HEK293 (cell line): Measurements from ENCODE around the gene HPD.

Experiments
- EGR2 ChIP-seq: fragments of 450-650 bp; formaldehyde crosslinking; IDR thresholded peaks from 2 replicates; pipeline ENCODE4 v1.5.1; 2016; ENCODE audit warnings: low read depth, missing biosample characterization, missing genetic modification characterization
- ELK4 ChIP-seq: IDR thresholded peaks from 2 replicates; pipeline ENCODE4 v1.6.1; 2011; ENCODE audit warnings: mild to moderate bottlenecking, low read depth, low read length, borderline replicate concordance
- KLF1 ChIP-seq: fragments of 450-650 bp; formaldehyde crosslinking; IDR thresholded peaks from 2 replicates; pipeline ENCODE4 v1.5.1; 2016; ENCODE audit warnings: missing biosample characterization, missing genetic modification characterization
- PRDM1 ChIP-seq: fragments of 450-650 bp; formaldehyde crosslinking; IDR thresholded peaks from 2 replicates; pipeline ENCODE4; 2016; ENCODE audit warnings: missing biosample characterization, missing genetic modification characterization
- PRDM10 ChIP-seq: fragments of 450-650 bp; formaldehyde crosslinking; IDR thresholded peaks from 2 replicates; pipeline ENCODE4 v1.5.1; 2016; ENCODE audit warnings: missing biosample characterization, missing genetic modification characterization
- SETDB1 ChIP-seq: IDR thresholded peaks from one replicate; pipeline ENCODE4 v1.6.1; 2017; ENCODE audit warnings: mild to moderate bottlenecking, low read length, moderate library complexity, mixed read lengths; ENCODE audit not compliant: insufficient read length
- SP7 ChIP-seq: fragments of 450-650 bp; formaldehyde crosslinking; IDR thresholded peaks from 2 replicates; pipeline ENCODE4 v1.5.1; 2016; ENCODE audit warnings: missing biosample characterization, missing genetic modification characterization
- ZBTB8A ChIP-seq: fragments of 450-650 bp; formaldehyde crosslinking; IDR thresholded peaks from 2 replicates; pipeline ENCODE4 v1.5.1; 2016; ENCODE audit warnings: missing biosample characterization, missing genetic modification characterization
- ZNF140 ChIP-seq: fragments of 450-650 bp; formaldehyde crosslinking; IDR thresholded peaks from 2 replicates; pipeline ENCODE4 v1.5.1; 2016; ENCODE audit warnings: missing biosample characterization, missing genetic modification characterization
- ZNF148 ChIP-seq: fragments of 450-650 bp; formaldehyde crosslinking; IDR thresholded peaks from 2 replicates; pipeline ENCODE4 v1.5.0; 2017; ENCODE audit warnings: missing biosample characterization, missing genetic modification characterization, borderline replicate concordance
- ZNF202 ChIP-seq: fragments of 450-650 bp; formaldehyde crosslinking; IDR thresholded peaks from 2 replicates; pipeline ENCODE4 v1.5.1; 2016; ENCODE audit warnings: missing biosample characterization, missing genetic modification characterization, borderline replicate concordance
- ZNF223 ChIP-seq: fragments of 450-650 bp; formaldehyde crosslinking; IDR thresholded peaks from 2 replicates; pipeline ENCODE4 v1.5.1; 2016; ENCODE audit warnings: missing biosample characterization, missing genetic modification characterization
- ZNF266 ChIP-seq: fragments of 450-650 bp; formaldehyde crosslinking; IDR thresholded peaks from 2 replicates; pipeline ENCODE4 v1.5.1; 2016; ENCODE audit warnings: missing biosample characterization, missing genetic modification characterization, low read depth
- ZNF292 ChIP-seq: fragments of 450-650 bp; formaldehyde crosslinking; IDR thresholded peaks from 2 replicates; pipeline ENCODE4 v1.5.1; 2016; ENCODE audit warnings: low read depth, missing biosample characterization, missing genetic modification characterization, borderline replicate concordance
- ZNF324 ChIP-seq: fragments of 450-650 bp; formaldehyde crosslinking; IDR thresholded peaks from 2 replicates; pipeline ENCODE4 v1.5.1; 2016; ENCODE audit warnings: missing biosample characterization, missing genetic modification characterization
- ZNF335 ChIP-seq: fragments of 450-650 bp; formaldehyde crosslinking; conservative IDR thresholded peaks from 2 replicates; pipeline ENCODE4 v1.5.1; 2016; ENCODE audit warnings: missing biosample characterization, missing genetic modification characterization
- ZNF354C ChIP-seq: fragments of 450-650 bp; formaldehyde crosslinking; IDR thresholded peaks from 2 replicates; pipeline ENCODE4 v1.5.1; 2016; ENCODE audit warnings: missing biosample characterization, missing genetic modification characterization, low read depth, borderline replicate concordance
- ZNF423 ChIP-seq: fragments of 450-650 bp; formaldehyde crosslinking; IDR thresholded peaks from 2 replicates; pipeline ENCODE4 v1.5.1; 2016; ENCODE audit warnings: missing biosample characterization, missing genetic modification characterization
- ZNF426 ChIP-seq: fragments of 450-650 bp; formaldehyde crosslinking; IDR thresholded peaks from 2 replicates; pipeline ENCODE4 v1.5.1; 2017; ENCODE audit warnings: missing biosample characterization, missing genetic modification characterization, mild to moderate bottlenecking, inconsistent platforms, moderate library complexity
- ZNF513 ChIP-seq: fragments of 450-650 bp; IDR thresholded peaks from 2 replicates; pipeline ENCODE4 v1.5.1; 2018; ENCODE audit warnings: missing biosample characterization, missing genetic modification characterization
- ZNF555 ChIP-seq: fragments of 450-650 bp; formaldehyde crosslinking; conservative IDR thresholded peaks from 2 replicates; pipeline ENCODE4 v1.5.1; 2017; ENCODE audit warnings: missing biosample characterization, mild to moderate bottlenecking, missing genetic modification characterization, inconsistent platforms
- ZNF623 ChIP-seq: fragments of 450-650 bp; formaldehyde crosslinking; IDR thresholded peaks from 2 replicates; pipeline ENCODE4 v1.5.1; 2016; ENCODE audit warnings: missing biosample characterization, missing genetic modification characterization
- ZNF704 ChIP-seq: fragments of 450-650 bp; formaldehyde crosslinking; IDR thresholded peaks from 2 replicates; pipeline ENCODE4 v1.5.1; 2016; ENCODE audit warnings: missing biosample characterization, missing genetic modification characterization
- ZSCAN5A ChIP-seq: fragments of 450-650 bp; formaldehyde crosslinking; IDR thresholded peaks from 2 replicates; pipeline ENCODE4 v1.5.1; 2016; ENCODE audit warnings: missing biosample characterization, missing genetic modification characterization

HPD gene

GRCh38 chr12:121839106-121839992 is 19.3 kb downstream of the HPD start (continued):
- peak; percentile 43 for TF ChIP-seq PRDM10 (tag by site-specific recombination)
- TF ChIP-seq EGR2, result peak; percentile 86
- TF ChIP-seq ZNF266 (tag by site-specific recombination), result no peak
- TF ChIP-seq ZNF223 (tag by site-specific recombination), result no peak
- TF ChIP-seq ZNF354C (tag by site-specific recombination), result no peak
- peak; percentile 89 for TF ChIP-seq KLF1 (tag by site-specific recombination)
- TF ChIP-seq ZNF202 (tag by site-specific recombination), result no peak
- no peak for TF ChIP-seq ZNF148 (tag by site-specific recombination)
- no peak for TF ChIP-seq ELK4
- no peak for TF ChIP-seq ZNF623
- no peak for TF ChIP-seq SP7 (tag by site-specific recombination)
- no peak for TF ChIP-seq ZNF555 (tag by site-specific recombination)
- TF ChIP-seq ZBTB8A (tag by site-specific recombination), result peak; percentile 37; the same call in 1 of the 2 replicates
- TF ChIP-seq ZNF513, result no peak
- TF ChIP-seq ZNF426 (tag by site-specific recombination), result no peak
- no peak for TF ChIP-seq ZNF704 (tag by site-specific recombination)
- peak; percentile 44; the same call in 1 of the 2 replicates for TF ChIP-seq ZNF324 (tag by site-specific recombination)
- TF ChIP-seq ZNF292 (tag by site-specific recombination), result no peak
- TF ChIP-seq ZSCAN5A, result no peak
- no peak for TF ChIP-seq ZNF423
- no peak for TF ChIP-seq SETDB1
- TF ChIP-seq ZNF140 (tag by site-specific recombination), result no peak
- TF ChIP-seq ZNF335 (tag by site-specific recombination), result peak; percentile 92
- TF ChIP-seq PRDM1 (tag by site-specific recombination), result no peak
